ENCODE data around the gene CAPN13.
"Not testable (repeated sequence)": the region's sequence is repeated elsewhere in the genome, so short reads cannot be mapped to it uniquely, and the experiment has no call there.

CAPN13 gene

DNA sequence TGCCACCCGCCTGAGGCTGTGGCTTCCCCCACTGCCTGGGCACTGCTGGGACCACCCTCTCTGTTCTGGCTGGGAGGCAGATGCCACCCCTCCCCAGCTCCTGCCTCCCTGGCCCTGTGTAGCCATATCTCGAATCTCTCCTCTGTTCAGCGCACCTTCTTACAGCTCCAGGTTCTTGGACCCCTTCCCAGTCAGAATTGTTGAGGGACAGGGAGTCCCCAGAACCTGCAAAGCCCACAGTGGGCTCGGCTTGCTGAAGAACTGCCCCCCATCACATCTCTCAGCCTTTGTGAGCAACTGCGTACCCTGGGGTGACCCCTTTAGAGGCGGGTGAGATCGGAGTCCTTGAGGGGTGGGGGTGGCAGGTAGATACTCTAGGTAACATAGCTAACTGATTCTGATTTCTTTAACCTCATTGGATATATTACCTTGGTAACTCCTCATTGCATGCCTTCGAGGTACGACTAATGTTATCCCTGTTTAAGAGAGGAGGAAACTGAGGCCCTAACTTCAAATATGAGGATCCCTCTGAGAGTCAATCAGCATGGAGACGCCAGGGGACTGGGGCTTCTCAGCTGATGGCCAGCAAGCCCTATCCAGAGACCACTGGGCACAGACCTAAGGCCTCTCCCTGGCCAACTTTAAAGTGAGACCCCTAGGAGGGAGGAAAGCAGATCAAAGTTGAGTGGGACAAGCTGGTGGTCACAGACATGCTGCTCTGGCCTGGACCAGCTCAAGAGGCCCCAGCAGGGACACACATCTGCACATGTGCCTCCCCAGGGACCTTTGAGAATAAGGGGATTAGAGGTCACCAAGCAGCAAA, 101.3 kb downstream of the CAPN13 start:
- Histone ChIP-seq H3K36me3 (ENCODE audit: control insufficient read depth in 2 of 2, insufficient read depth in 2 of 2, low read length in 2 of 2) (no peaks in the 10 kb centered on the region), H3K4me1 (ENCODE audit: control insufficient read depth in 2 of 2, insufficient read depth in 2 of 2, low read length in 2 of 2) (no peaks in the 10 kb centered on the region), H3K4me3 (ENCODE audit: low read length in 2 of 2) (no peak overlapping the region), H3K9me3 (ENCODE audit: control insufficient read depth in 2 of 2, low read length in 2 of 2) (peaks cover 3 to 9% of the 10 kb centered on the region in 2 donors), H3K27ac (ENCODE audit: low read depth in 2 of 2, low read length in 2 of 2) (no peak overlapping the region), H3K27me3 (ENCODE audit: control insufficient read depth in 2 of 2, insufficient read depth in 2 of 2, low read length in 2 of 2) (no peaks in the 10 kb centered on the region), H3K9ac (ENCODE audit: low read depth in 1 of 2, low read length in 2 of 2) (no peak overlapping the region)

DNA sequence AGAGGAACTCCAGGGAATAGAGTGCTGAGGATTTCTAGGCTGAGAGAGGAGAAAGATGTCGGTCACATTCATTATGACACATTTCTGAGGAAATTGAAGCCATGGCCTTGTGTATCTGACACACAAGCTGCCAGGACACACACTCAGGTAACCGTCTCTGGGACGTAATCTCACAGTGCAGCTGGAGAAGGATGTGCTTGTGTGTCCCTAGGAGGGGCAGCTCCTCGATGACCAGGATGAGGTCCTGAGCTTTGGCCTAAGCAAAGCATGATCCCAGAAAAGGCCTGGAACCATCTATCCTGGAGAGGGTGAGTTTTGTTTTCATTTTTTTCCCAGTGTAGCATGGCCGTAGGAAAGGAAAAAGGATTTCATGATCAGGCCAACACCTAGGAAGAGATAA, 102.2 kb downstream of the CAPN13 start:
- Histone ChIP-seq H3K27ac (ENCODE audit: low read depth in 2 of 2, low read length in 2 of 2) (no peak overlapping the region), H3K36me3 (ENCODE audit: control insufficient read depth in 2 of 2, insufficient read depth in 2 of 2, low read length in 2 of 2) (no peaks in the 10 kb centered on the region), H3K4me1 (ENCODE audit: control insufficient read depth in 2 of 2, insufficient read depth in 2 of 2, low read length in 2 of 2) (no peaks in the 10 kb centered on the region), H3K4me3 (ENCODE audit: low read length in 2 of 2) (no peak overlapping the region), H3K27me3 (ENCODE audit: control insufficient read depth in 2 of 2, insufficient read depth in 2 of 2, low read length in 2 of 2) (no peaks in the 10 kb centered on the region), H3K9ac (ENCODE audit: low read depth in 1 of 2, low read length in 2 of 2) (no peak overlapping the region), H3K9me3 (ENCODE audit: control insufficient read depth in 2 of 2, low read length in 2 of 2) (peaks cover 3 to 9% of the 10 kb centered on the region in 2 donors)

DNA sequence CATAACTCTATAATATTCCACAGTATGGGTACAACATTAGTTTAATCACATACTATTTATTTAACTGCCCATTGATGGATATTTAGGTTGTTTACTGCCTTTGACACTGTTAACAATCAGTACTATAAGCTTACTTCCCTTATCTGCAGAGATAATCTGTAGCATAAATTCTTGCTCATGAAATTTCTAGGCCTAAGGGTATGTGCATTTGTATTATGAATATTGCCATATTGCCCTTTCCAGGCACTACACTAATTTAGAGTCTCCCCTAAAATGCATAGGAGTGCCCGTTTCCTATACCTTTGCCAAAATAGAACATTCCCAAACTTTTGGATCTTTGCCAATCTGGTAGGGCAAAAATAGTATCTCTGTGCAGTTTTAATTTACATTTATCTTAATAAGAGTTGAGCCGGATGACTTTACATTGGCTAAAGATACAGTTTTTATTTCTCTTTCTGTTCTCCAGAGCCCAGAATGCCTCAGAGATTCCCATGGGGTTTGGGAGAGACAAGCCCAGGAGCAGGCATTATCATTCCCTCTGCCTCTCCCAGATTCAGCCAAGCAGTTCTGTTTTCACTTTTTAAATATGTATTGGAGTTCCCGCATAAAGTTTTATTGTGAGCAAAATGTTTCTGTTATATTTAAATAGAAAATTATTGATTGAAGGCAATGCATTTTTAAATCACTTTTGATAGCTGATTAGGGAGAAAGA, 102.8 kb downstream of the CAPN13 start:
- H3K9me3 ChIP-seq (ENCODE audit: control insufficient read depth in 2 of 2, low read length in 2 of 2), result peaks cover 3 to 9% of the 10 kb centered on the region in 2 donors
- H3K9ac ChIP-seq (ENCODE audit: low read depth in 1 of 2, low read length in 2 of 2), result no peak overlapping the region
- H3K4me3 ChIP-seq (ENCODE audit: low read length in 2 of 2), result no peak overlapping the region
- H3K4me1 ChIP-seq (ENCODE audit: control insufficient read depth in 2 of 2, insufficient read depth in 2 of 2, low read length in 2 of 2), result no peaks in the 10 kb centered on the region
- no peaks in the 10 kb centered on the region for H3K36me3 ChIP-seq (ENCODE audit: control insufficient read depth in 2 of 2, insufficient read depth in 2 of 2, low read length in 2 of 2)
- no peak overlapping the region for H3K27ac ChIP-seq (ENCODE audit: low read depth in 2 of 2, low read length in 2 of 2)
- no peaks in the 10 kb centered on the region for H3K27me3 ChIP-seq (ENCODE audit: control insufficient read depth in 2 of 2, insufficient read depth in 2 of 2, low read length in 2 of 2)

DNA sequence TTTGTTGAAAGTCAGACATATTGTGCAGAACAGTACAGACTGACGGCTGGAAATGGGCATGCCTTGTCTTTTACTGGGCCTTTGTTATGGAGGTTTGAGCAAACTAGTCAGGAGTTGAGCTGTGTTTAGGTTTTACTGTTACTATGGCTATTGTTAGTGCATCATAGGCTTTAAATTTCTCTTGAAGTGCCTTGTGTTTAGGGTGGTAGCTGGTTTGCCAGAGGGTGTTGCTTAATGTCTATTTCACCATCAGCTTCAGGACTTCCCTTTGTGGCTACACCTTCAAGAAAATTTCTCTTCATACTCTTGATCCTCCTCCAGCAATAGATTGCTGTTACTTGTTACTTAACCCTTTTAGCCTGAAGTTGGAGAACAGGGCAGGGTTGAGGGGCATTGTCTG, 104.6 kb downstream of the CAPN13 start:
- Histone ChIP-seq H3K27me3 (ENCODE audit: control insufficient read depth in 2 of 2, insufficient read depth in 2 of 2, low read length in 2 of 2) (no peaks in the 10 kb centered on the region), H3K4me3 (ENCODE audit: low read length in 2 of 2) (no peak overlapping the region), H3K36me3 (ENCODE audit: control insufficient read depth in 2 of 2, insufficient read depth in 2 of 2, low read length in 2 of 2) (no peaks in the 10 kb centered on the region), H3K9me3 (ENCODE audit: control insufficient read depth in 2 of 2, low read length in 2 of 2) (peaks cover 3 to 9% of the 10 kb centered on the region in 2 donors), H3K27ac (ENCODE audit: low read depth in 2 of 2, low read length in 2 of 2) (no peak overlapping the region), H3K4me1 (ENCODE audit: control insufficient read depth in 2 of 2, insufficient read depth in 2 of 2, low read length in 2 of 2) (no peaks in the 10 kb centered on the region), H3K9ac (ENCODE audit: low read depth in 1 of 2, low read length in 2 of 2) (no peak overlapping the region)

DNA sequence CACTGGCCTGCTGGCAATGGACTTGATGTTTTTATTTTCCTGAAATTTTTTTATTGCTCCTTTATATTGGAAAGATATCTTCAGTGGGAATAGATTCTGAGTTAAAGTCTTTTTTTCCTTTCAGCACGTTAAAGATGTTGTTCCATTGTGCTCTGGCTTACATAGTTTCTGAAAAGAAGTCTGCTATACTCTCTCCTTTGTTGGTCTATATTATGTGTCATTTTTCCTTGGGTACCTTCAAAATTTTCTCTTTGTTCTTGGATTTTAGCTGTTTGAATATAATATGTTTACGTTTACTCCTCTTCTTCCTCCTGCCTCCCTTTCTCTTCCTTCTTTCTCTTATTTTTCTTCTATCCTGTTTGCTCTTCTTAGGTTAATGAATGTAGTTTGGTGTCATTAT, 105.5 kb downstream of the CAPN13 start:
- no peak overlapping the region for H3K4me3 ChIP-seq (ENCODE audit: low read length in 2 of 2)
- H3K36me3 ChIP-seq (ENCODE audit: control insufficient read depth in 2 of 2, insufficient read depth in 2 of 2, low read length in 2 of 2), result no peaks in the 10 kb centered on the region
- H3K9me3 ChIP-seq (ENCODE audit: control insufficient read depth in 2 of 2, low read length in 2 of 2), result peaks cover 3 to 9% of the 10 kb centered on the region in 2 donors
- H3K27me3 ChIP-seq (ENCODE audit: control insufficient read depth in 2 of 2, insufficient read depth in 2 of 2, low read length in 2 of 2), result no peaks in the 10 kb centered on the region
- no peak overlapping the region for H3K9ac ChIP-seq (ENCODE audit: low read depth in 1 of 2, low read length in 2 of 2)
- no peaks in the 10 kb centered on the region for H3K4me1 ChIP-seq (ENCODE audit: control insufficient read depth in 2 of 2, insufficient read depth in 2 of 2, low read length in 2 of 2)
- H3K27ac ChIP-seq (ENCODE audit: low read depth in 2 of 2, low read length in 2 of 2), result no peak overlapping the region

DNA sequence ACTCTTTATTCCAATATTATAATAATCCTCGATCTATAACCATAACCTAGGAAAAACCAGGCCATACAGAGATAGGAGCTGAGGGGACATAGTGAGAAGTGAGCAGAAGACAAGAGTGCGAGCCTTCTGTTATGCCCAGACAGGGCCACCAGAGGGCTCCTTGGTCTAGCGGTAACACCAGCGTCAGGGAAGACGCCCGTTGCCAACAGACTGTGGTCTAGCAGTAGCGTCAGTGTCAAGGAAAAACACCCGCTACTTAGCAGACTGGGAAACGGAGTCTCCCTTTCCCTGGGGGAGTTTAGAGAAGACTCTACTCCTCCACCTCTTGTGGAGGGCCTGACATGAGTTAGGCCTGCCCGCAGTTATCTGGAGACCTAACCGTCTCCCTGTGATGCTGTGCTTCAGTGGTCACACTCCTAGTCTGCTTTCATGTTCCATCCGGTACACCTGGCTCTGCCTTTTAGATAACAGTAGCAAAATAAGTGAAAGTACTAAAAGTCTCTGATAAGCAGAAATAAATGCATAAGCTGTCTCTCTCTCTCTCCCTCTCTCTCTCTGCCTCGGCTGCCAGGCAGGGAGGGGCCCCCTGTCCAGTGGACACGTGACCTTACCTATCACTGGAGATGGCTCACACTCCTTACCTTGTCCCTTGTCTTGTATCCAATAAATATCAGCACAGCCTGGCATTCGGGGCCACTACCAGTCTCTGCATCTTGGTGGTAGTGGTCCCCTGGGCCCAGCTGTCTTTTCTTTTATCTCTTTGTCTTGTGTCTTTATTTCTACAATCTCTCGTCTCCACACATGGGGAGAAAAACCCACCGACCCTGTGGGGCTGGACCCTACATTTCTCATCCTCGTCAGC, 109.8 kb downstream of the CAPN13 start:
- H3K9ac ChIP-seq (ENCODE audit: low read depth in 1 of 2, low read length in 2 of 2); H3K36me3 ChIP-seq (ENCODE audit: control insufficient read depth in 2 of 2, insufficient read depth in 2 of 2, low read length in 2 of 2); H3K27me3 ChIP-seq (ENCODE audit: control insufficient read depth in 2 of 2, insufficient read depth in 2 of 2, low read length in 2 of 2); H3K9me3 ChIP-seq (ENCODE audit: control insufficient read depth in 2 of 2, low read length in 2 of 2); H3K4me1 ChIP-seq (ENCODE audit: control insufficient read depth in 2 of 2, insufficient read depth in 2 of 2, low read length in 2 of 2); H3K27ac ChIP-seq (ENCODE audit: low read depth in 2 of 2, low read length in 2 of 2); H3K4me3 ChIP-seq (ENCODE audit: low read length in 2 of 2): not testable (repeated sequence)

DNA sequence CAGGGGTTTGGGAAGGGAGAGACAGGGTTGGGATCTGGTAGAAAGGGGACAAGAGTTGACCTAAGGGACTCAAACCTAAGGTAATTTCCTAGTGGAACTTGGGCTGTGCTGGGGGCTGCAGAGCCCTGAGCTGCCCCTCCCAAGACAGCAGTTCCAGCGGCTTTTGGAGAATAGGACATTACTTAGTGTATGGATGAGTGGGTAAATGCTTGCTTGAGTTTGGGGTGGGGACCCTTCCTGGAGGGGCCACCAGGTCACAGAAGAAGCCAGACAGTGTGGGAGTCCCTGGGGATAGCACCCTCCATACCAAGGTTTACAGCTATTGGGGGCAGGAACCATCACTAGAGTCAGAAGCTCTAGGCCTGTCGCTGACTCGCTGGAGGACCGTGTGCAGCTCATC, 111.5 kb downstream of the CAPN13 start:
- Histone ChIP-seq H3K27ac (ENCODE audit: low read depth in 2 of 2, low read length in 2 of 2) (no peak overlapping the region), H3K27me3 (ENCODE audit: control insufficient read depth in 2 of 2, insufficient read depth in 2 of 2, low read length in 2 of 2) (no peaks in the 10 kb centered on the region), H3K36me3 (ENCODE audit: control insufficient read depth in 2 of 2, insufficient read depth in 2 of 2, low read length in 2 of 2) (no peaks in the 10 kb centered on the region), H3K9me3 (ENCODE audit: control insufficient read depth in 2 of 2, low read length in 2 of 2) (no peaks in the 10 kb centered on the region), H3K4me3 (ENCODE audit: low read length in 2 of 2) (no peak overlapping the region), H3K4me1 (ENCODE audit: control insufficient read depth in 2 of 2, insufficient read depth in 2 of 2, low read length in 2 of 2) (no peaks in the 10 kb centered on the region), H3K9ac (ENCODE audit: low read depth in 1 of 2, low read length in 2 of 2) (no peak overlapping the region)

DNA sequence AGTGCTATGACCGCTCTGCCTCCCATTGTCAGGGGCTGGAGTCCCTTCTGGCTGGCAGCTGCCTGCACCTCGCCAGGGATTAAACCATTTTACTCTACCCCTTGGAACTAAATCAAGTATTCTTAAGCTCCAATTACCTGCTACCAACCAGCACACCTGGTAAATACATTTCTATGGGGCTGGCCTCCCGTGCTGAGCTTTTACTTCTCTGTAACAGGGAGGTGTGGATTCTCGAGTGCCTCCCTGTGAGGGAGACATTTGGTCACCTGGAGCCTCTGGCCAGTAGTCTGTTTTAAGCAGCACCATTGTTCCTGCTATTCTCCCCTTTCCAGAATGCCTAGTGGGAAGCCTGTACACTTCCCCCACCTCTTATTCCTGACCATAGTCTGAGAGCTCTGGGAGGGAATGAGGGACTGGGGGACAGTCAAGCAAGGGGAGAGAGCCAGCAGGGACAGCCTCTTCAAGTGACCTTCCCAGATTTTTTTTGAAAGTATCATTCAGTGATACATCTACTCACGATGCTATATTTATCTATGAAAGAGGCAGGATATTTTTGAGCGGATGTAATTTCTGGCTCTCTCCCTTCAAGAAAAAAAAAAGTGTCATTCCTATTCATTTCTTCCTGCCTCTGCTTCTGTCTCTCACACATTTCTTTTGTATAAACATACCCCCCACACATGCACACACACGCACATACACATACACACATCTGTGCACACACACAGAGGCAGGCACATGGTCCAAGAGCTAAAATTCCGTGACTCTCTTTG, 112.8 kb downstream of the CAPN13 start:
- no peaks in the 10 kb centered on the region for H3K4me1 ChIP-seq (ENCODE audit: control insufficient read depth in 2 of 2, insufficient read depth in 2 of 2, low read length in 2 of 2)
- no peak overlapping the region for H3K27ac ChIP-seq (ENCODE audit: low read depth in 2 of 2, low read length in 2 of 2)
- no peaks in the 10 kb centered on the region for H3K9me3 ChIP-seq (ENCODE audit: control insufficient read depth in 2 of 2, low read length in 2 of 2)
- no peaks in the 10 kb centered on the region for H3K36me3 ChIP-seq (ENCODE audit: control insufficient read depth in 2 of 2, insufficient read depth in 2 of 2, low read length in 2 of 2)
- no peak overlapping the region for H3K4me3 ChIP-seq (ENCODE audit: low read length in 2 of 2)
- H3K27me3 ChIP-seq (ENCODE audit: control insufficient read depth in 2 of 2, insufficient read depth in 2 of 2, low read length in 2 of 2), result no peaks in the 10 kb centered on the region
- H3K9ac ChIP-seq (ENCODE audit: low read depth in 1 of 2, low read length in 2 of 2), result no peak overlapping the region

DNA sequence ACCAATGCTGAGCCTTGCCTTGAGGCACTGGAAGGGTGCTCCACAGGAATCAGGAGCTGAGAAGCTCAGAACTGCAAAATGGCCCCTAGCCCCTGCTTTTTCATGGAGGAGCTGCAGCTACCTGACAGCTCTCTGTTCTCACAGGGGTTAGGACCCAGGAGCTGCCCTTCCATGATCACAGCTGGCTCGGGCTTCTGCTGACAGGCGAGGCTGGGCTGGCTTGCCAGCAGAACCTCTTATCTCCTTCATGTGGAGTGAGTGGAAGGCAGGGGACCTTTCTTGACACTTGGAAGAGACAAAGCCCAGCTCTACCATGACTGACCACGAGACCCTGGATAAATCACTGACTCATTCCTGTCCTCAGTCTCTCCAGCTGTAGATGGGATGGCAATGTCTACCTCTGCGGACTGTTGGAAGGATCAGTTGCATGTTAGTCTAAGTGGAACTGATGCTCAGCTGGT, 113.4 kb downstream of the CAPN13 start:
- Histone ChIP-seq H3K4me3 (ENCODE audit: low read length in 2 of 2) (no peak overlapping the region), H3K36me3 (ENCODE audit: control insufficient read depth in 2 of 2, insufficient read depth in 2 of 2, low read length in 2 of 2) (no peaks in the 10 kb centered on the region), H3K9ac (ENCODE audit: low read depth in 1 of 2, low read length in 2 of 2) (no peak overlapping the region), H3K27ac (ENCODE audit: low read depth in 2 of 2, low read length in 2 of 2) (no peak overlapping the region), H3K27me3 (ENCODE audit: control insufficient read depth in 2 of 2, insufficient read depth in 2 of 2, low read length in 2 of 2) (no peaks in the 10 kb centered on the region), H3K4me1 (ENCODE audit: control insufficient read depth in 2 of 2, insufficient read depth in 2 of 2, low read length in 2 of 2) (no peaks in the 10 kb centered on the region), H3K9me3 (ENCODE audit: control insufficient read depth in 2 of 2, low read length in 2 of 2) (no peaks in the 10 kb centered on the region)

Measured in mucosa of rectum (tissue), 2 donors.